GM06990 (cell line): Measurements from ENCODE around the gene CLPTM1.

ENCODE experiments used
- DNase-seq: peaks from one replicate; pipeline ENCODE4 v3.0.0-alpha.2; 2011; ENCODE audit not compliant: insufficient read length; ENCODE audit errors: extremely low read depth
- H3K27me3 ChIP-seq: replicated peaks from 2 replicates; pipeline ENCODE4 v1.6.0; 2011; ENCODE audit warnings: low read length; ENCODE audit not compliant: control insufficient read depth, insufficient read depth
- H3K36me3 ChIP-seq: 2 replicates; pipeline ENCODE4 v1.5.1; 2011; ENCODE audit warnings: low read length; ENCODE audit not compliant: control insufficient read depth, insufficient read depth
- H3K4me3 ChIP-seq: replicated peaks from 2 replicates; pipeline ENCODE4 v1.5.1; 2011; ENCODE audit warnings: low read depth, mild to moderate bottlenecking, control low read depth, low read length
- TF ChIP-seq, protein P1 (sequence below): IDR thresholded peaks from 2 replicates; pipeline ENCODE4 v1.5.1; 2011; ENCODE audit warnings: low read length, control low read depth, mild to moderate bottlenecking, inconsistent platforms; ENCODE audit not compliant: insufficient read depth, poor library complexity, severe bottlenecking

The CLPTM1 gene

DNA sequence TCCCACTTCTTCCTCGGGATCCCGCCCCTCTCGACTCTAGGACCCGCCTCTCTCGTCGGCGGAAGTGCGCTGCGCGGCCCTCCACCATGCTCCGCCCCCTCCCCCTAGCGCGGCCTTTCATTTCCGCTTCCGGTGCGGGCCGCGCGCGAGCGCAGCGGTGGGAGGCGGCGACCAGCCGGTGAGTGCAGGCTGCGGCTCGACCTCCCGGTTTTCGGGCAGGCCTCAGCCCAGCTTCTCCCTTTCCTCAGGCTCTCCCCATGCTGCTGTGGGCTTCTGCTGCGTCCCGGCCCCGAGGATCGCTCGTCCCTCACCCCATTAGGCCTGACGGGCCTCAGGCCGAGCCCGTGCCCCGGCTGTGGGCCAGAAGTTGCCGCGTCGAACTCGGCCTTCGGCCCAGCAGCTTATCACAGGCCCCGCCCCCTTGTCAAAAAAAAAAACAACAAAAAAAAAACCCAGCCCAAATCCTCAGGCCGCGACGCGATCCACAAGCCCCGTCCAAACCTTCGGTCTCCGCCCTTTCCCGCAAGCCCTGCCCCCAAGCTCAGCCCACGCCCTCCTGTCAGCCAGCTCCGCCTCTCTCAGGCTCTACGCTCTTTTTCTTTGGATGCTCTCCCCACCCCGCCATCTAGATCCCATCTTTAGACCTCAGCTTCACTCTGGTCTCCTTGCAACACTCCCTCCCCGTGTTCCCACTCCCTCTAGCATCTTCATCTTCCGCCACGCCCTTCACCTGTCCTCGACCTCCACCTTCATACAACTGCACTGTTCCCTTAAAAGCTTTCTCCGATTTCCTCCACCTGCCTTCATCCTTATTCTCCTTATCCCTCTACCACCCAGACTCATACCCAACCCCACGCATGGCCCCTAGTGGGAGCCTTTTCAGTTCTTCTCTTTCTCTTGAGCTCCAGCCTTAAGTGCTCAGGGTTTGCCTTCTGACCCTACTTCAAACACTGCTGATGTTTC is 84.0 kb downstream of the CLPTM1 start, which contains the start of gene CLASRP:
Gene CLASRP, plus strand, starts transcription at position 115 of the 963 bp plus-strand sequence. CDS start 1,168 bp downstream, outside the sequence.
- Histone ChIP-seq H3K27me3 (no peaks in the 10 kb centered on the region), H3K4me3 (peak within 1 kb of the TSS; percentile 98), H3K36me3 (peaks cover 25% of the 10 kb centered on the region)
- TF ChIP-seq, protein P1, sequence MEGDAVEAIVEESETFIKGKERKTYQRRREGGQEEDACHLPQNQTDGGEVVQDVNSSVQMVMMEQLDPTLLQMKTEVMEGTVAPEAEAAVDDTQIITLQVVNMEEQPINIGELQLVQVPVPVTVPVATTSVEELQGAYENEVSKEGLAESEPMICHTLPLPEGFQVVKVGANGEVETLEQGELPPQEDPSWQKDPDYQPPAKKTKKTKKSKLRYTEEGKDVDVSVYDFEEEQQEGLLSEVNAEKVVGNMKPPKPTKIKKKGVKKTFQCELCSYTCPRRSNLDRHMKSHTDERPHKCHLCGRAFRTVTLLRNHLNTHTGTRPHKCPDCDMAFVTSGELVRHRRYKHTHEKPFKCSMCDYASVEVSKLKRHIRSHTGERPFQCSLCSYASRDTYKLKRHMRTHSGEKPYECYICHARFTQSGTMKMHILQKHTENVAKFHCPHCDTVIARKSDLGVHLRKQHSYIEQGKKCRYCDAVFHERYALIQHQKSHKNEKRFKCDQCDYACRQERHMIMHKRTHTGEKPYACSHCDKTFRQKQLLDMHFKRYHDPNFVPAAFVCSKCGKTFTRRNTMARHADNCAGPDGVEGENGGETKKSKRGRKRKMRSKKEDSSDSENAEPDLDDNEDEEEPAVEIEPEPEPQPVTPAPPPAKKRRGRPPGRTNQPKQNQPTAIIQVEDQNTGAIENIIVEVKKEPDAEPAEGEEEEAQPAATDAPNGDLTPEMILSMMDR = no peak
- peak; percentile 91 for DNase-seq

- TF ChIP-seq, protein P1 = no peak
- no peaks in the 10 kb centered on the region for H3K27me3 ChIP-seq
- H3K4me3 ChIP-seq = peak overlapping the region; percentile 98
- H3K36me3 ChIP-seq = peaks cover 27% of the 10 kb centered on the region
- DNase-seq = no peak
Measured at GRCh38 chr19:45040059-45040771, 85.0 kb downstream of the CLPTM1 start.

GRCh38 chr19:45041125-45041524 is 85.9 kb downstream of the CLPTM1 start:
- H3K4me3 ChIP-seq = no peak overlapping the region
- no peaks in the 10 kb centered on the region for H3K27me3 ChIP-seq
- no peak for DNase-seq
- TF ChIP-seq, protein P1 = no peak
- peaks cover 32% of the 10 kb centered on the region for H3K36me3 ChIP-seq
